ENCODE measurements around the gene FAHD2B. TPM values are rescaled to one million over a fixed set of nuclear protein-coding genes. Genes with fewer than 3 reads are reported as not detected.
"Not testable (repeated sequence)": the region's sequence is repeated elsewhere in the genome, so short reads cannot be mapped to it uniquely, and the experiment has no call there.

Gene FAHD2B
- total RNA-seq, 4 donors from 2014 or later, result 1.8 to 7.1 (median 4.2) TPM; not detected in 1

GRCh38 chr2:97068074-97068473 lies 26.6 kb downstream of the FAHD2B start:
- DNase-seq, result no peak
- Histone ChIP-seq H3K4me1 (no peaks in the 10 kb centered on the region), H3K27me3 (no peaks in the 10 kb centered on the region), H3K9me3 (no peaks in the 10 kb centered on the region), H3K4me3 (replicated peaks in 1 of 3) (no peak overlapping the region), H3K27ac (no peak overlapping the region), H3K36me3 (no peaks in the 10 kb centered on the region)
- TF ChIP-seq, protein P1, sequence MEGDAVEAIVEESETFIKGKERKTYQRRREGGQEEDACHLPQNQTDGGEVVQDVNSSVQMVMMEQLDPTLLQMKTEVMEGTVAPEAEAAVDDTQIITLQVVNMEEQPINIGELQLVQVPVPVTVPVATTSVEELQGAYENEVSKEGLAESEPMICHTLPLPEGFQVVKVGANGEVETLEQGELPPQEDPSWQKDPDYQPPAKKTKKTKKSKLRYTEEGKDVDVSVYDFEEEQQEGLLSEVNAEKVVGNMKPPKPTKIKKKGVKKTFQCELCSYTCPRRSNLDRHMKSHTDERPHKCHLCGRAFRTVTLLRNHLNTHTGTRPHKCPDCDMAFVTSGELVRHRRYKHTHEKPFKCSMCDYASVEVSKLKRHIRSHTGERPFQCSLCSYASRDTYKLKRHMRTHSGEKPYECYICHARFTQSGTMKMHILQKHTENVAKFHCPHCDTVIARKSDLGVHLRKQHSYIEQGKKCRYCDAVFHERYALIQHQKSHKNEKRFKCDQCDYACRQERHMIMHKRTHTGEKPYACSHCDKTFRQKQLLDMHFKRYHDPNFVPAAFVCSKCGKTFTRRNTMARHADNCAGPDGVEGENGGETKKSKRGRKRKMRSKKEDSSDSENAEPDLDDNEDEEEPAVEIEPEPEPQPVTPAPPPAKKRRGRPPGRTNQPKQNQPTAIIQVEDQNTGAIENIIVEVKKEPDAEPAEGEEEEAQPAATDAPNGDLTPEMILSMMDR (IDR thresholded peaks at IDR 0.05), result no peak
- no peak for TF ChIP-seq POLR2A (IDR thresholded peaks at IDR 0.05)
- 83 to 88% methylated on average over 1 of the region's 1 CpG for WGBS, 2 donors
- intact Hi-C loops (cut with DNase I), result no loop called here

- WGBS, 2 donors, result 72 to 74% methylated on average over 5 of the region's 5 CpGs
- intact Hi-C loops (cut with DNase I), result no loop called here
- DNase-seq, result no peak
These were observed 27.2 kb downstream of the FAHD2B start for GRCh38 chr2:97067279-97068004.

DNA sequence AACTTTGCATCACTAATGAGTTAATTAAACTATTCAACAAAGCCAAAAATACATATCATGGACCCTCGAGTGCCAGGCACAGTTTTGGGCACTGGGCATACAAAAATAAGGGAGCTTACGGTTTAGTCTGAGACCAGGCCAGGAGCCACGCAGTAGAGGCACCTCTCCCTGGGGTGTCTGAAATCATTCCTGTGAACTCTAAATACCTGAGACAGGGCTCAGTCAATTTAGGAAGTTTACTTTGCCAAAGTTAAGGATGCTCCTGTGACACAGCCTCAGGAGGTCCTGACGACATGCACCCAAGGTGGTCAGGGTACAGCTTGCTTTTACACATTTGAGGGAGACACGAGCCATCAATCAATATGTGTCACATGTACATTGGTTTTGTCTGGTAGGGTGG lies 28.7 kb downstream of the FAHD2B start:
- intact Hi-C loops (cut with DNase I); H3K4me1 ChIP-seq; H3K27me3 ChIP-seq; H3K36me3 ChIP-seq; H3K4me3 ChIP-seq (replicated peaks in 1 of 3); H3K9me3 ChIP-seq; DNase-seq; H3K27ac ChIP-seq: not testable (repeated sequence)
- 77 to 78% methylated on average over 3 to 5 of the region's 5 CpGs for WGBS, 2 donors

More at GRCh38 chr2:97067279-97068004, 27.2 kb downstream of the FAHD2B start:
- no peak overlapping the region for H3K27ac ChIP-seq
- TF ChIP-seq, protein P1 (IDR thresholded peaks at IDR 0.05), result no peak
- no peak overlapping the region for H3K4me3 ChIP-seq (replicated peaks in 1 of 3)
- H3K36me3 ChIP-seq, result no peaks in the 10 kb centered on the region
- H3K27me3 ChIP-seq, result no peaks in the 10 kb centered on the region
- no peaks in the 10 kb centered on the region for H3K9me3 ChIP-seq
- H3K4me1 ChIP-seq, result no peaks in the 10 kb centered on the region

GRCh38 chr2:97062020-97062419 lies 32.7 kb downstream of the FAHD2B start:
- H3K9me3 ChIP-seq; intact Hi-C loops (cut with DNase I); H3K36me3 ChIP-seq; H3K4me1 ChIP-seq; H3K27me3 ChIP-seq; H3K4me3 ChIP-seq (replicated peaks in 1 of 3); DNase-seq; H3K27ac ChIP-seq: not testable (repeated sequence)
- 83 to 88% methylated on average over 1 of the region's 1 CpG for WGBS, 2 donors

- H3K4me1 ChIP-seq; DNase-seq; H3K27ac ChIP-seq; H3K9me3 ChIP-seq; H3K36me3 ChIP-seq; intact Hi-C loops (cut with DNase I); H3K27me3 ChIP-seq; H3K4me3 ChIP-seq (replicated peaks in 1 of 3): not testable (repeated sequence)
- WGBS, 2 donors, result 67 to 81% methylated on average over 2 to 3 of the region's 7 CpGs
These were observed 34.9 kb downstream of the FAHD2B start for GRCh38 chr2:97059782-97060181.

- H3K9me3 ChIP-seq; H3K4me3 ChIP-seq (replicated peaks in 1 of 3); DNase-seq; H3K4me1 ChIP-seq; H3K27me3 ChIP-seq; H3K36me3 ChIP-seq; intact Hi-C loops (cut with DNase I); H3K27ac ChIP-seq: not testable (repeated sequence)
- WGBS, 2 donors, result 76 to 83% methylated on average over 3 of the region's 3 CpGs
These were observed 38.5 kb downstream of the FAHD2B start for GRCh38 chr2:97056150-97056549.

GRCh38 chr2:97050032-97050431 lies 44.6 kb downstream of the FAHD2B start:
- H3K4me3 ChIP-seq (replicated peaks in 1 of 3); H3K27me3 ChIP-seq; intact Hi-C loops (cut with DNase I); H3K9me3 ChIP-seq; DNase-seq; H3K27ac ChIP-seq; H3K36me3 ChIP-seq; H3K4me1 ChIP-seq: not testable (repeated sequence)
- 75 to 100% methylated on average over 1 to 2 of the region's 2 CpGs for WGBS, 2 donors

GRCh38 chr2:97048448-97048847 lies 46.2 kb downstream of the FAHD2B start:
- WGBS, 2 donors, result 71 to 77% methylated on average over 3 to 7 of the region's 7 CpGs
- H3K4me3 ChIP-seq (replicated peaks in 1 of 3); H3K27me3 ChIP-seq; H3K27ac ChIP-seq; H3K9me3 ChIP-seq; H3K36me3 ChIP-seq; H3K4me1 ChIP-seq; intact Hi-C loops (cut with DNase I); DNase-seq: not testable (repeated sequence)

- H3K27ac ChIP-seq; DNase-seq; H3K27me3 ChIP-seq; intact Hi-C loops (cut with DNase I); H3K9me3 ChIP-seq; H3K4me3 ChIP-seq (replicated peaks in 1 of 3); H3K4me1 ChIP-seq; H3K36me3 ChIP-seq: not testable (repeated sequence)
- WGBS, 2 donors, result 90 to 100% methylated on average over 2 of the region's 3 CpGs
These were observed 48.0 kb downstream of the FAHD2B start for GRCh38 chr2:97046676-97047075.

DNA sequence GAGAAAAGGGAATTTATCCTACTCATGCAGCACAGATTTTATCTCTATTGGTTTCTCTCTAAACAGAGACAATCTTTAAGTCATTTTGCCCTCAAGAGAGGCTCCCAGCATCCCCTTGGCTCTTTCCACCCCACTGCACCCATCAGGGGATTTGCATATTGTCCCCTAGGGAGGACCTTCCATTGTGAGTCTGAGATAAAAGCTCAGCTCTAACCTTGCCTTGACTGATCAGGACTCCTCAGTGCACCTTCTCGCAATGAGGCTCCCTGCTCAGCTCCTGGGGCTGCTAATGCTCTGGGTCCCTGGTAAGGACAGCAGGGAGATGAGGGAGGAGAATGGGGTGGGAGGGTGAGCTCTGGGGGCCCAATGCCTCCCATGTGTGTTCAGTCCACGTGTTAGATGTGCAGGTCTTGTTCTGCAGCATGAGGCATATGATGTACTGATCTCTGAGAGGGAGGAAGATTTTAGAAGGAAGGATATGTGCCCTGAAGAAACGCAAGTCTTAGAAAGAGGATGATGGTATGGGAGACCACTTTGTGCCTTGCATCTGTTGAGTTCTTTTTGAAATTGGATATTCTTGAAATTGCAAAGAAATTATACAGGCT lies 48.7 kb downstream of the FAHD2B start:
- H3K4me3 ChIP-seq (replicated peaks in 1 of 3); H3K27me3 ChIP-seq; H3K27ac ChIP-seq; intact Hi-C loops (cut with DNase I); DNase-seq; H3K9me3 ChIP-seq; H3K36me3 ChIP-seq; H3K4me1 ChIP-seq: not testable (repeated sequence)
- 68 to 69% methylated on average over 3 of the region's 3 CpGs for WGBS, 2 donors

Measured in thyroid gland (tissue), 4 donors.